Transverse colon (tissue), 4 donors: Measurements from ENCODE around the gene DGCR2.

Source experiments
- CTCF ChIP-seq, 5 experiments: fragments of 200-600 bp in 3 of 5; fragments of 450-650 bp in 2 of 5; sonication (generic) in 3 of 5; IDR thresholded peaks; 1 replicate in 2 of 5; 2 replicates in 3 of 5; pipeline ENCODE4 v1.5.1; 2016 to 2017; ENCODE audit warnings: antibody characterized with exemption in 5 of 5, inconsistent platforms in 3 of 5, mild to moderate bottlenecking in 2 of 5, moderate library complexity in 1 of 5
- EP300 ChIP-seq: sonication (generic); formaldehyde crosslinking; IDR thresholded peaks from one replicate; pipeline ENCODE4 v1.6.1; 2017; ENCODE audit warnings: antibody characterized with exemption, low read depth
- POLR2A ChIP-seq: fragments of 450-650 bp; IDR thresholded peaks from one replicate; pipeline ENCODE4 v1.6.1; 2016; ENCODE audit warnings: antibody characterized with exemption, mild to moderate bottlenecking, moderate library complexity
- POLR2AphosphoS5 ChIP-seq, 3 donors: sonication (generic); formaldehyde crosslinking; IDR thresholded peaks; one replicate each; pipeline ENCODE4 v1.6.1; 2016; ENCODE audit warnings: antibody characterized with exemption in 3 of 3

DNA sequence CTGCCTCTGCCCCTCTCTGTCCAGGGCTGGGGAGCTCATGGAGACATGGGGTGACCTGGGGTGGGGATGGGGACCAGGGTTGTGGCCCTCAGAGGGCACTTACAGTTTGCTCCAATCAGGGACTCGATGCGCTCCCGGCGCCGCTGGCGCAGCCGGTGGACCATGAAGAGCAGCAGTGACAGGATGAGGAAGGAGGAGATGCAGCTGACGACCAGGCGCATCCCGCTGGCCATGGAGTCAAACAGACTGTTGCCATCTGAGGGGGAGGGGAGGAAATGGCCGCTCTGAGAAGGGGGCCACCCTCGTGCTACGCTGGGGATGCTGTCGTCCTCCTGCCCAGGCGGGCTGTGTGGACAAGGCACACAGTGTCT, 80.5 kb downstream of the DGCR2 start:
- no peak for TF ChIP-seq CTCF (IDR thresholded peaks at IDR 0.05)
- no peak for TF ChIP-seq POLR2A
- no peak for TF ChIP-seq POLR2AphosphoS5 (IDR thresholded peaks at IDR 0.05)
- no peak for TF ChIP-seq EP300
